ENCODE data around the gene CORO6. TPM values are rescaled to one million over a fixed set of nuclear protein-coding genes. Genes with fewer than 3 reads are reported as not detected.

CORO6 gene
- total and polyA plus RNA-seq, 4 donors: 8.0 to 21.4 (median 13.7) TPM

- peaks cover 32% of the 10 kb centered on the region for H3K36me3 ChIP-seq (ENCODE audit: control insufficient read depth, insufficient read depth, low read length)
- H3K4me3 ChIP-seq (ENCODE audit: low read depth, low read length): peak overlapping the region; percentile 31
- DNase-seq (ENCODE audit: low read depth in 4 of 6, low spot score in 6 of 6): peak in 3 of 6 donors; percentile 68 to 95 (median 89)
- peaks cover 50% of the 10 kb centered on the region for H3K27me3 ChIP-seq (ENCODE audit: control insufficient read depth, insufficient read depth, low read length)
- H3K27ac ChIP-seq (ENCODE audit: low read depth, low read length): peak overlapping the region; percentile 64
- no peaks in the 10 kb centered on the region for H3K9me3 ChIP-seq (ENCODE audit: control insufficient read depth, insufficient read depth, low read length)
- peaks cover 65% of the 10 kb centered on the region for H3K4me1 ChIP-seq (ENCODE audit: control insufficient read depth, insufficient read depth, low read length)
- 7% methylated on average over 74 of the region's 74 CpGs for WGBS (ENCODE audit: insufficient coverage)
These were observed 7.0 kb downstream of the CORO6 start for GRCh38 chr17:29615492-29616299.

GRCh38 chr17:29615048-29615385 is 7.7 kb downstream of the CORO6 start:
- Histone ChIP-seq H3K27me3 (ENCODE audit: control insufficient read depth, insufficient read depth, low read length) (peaks cover 46% of the 10 kb centered on the region), H3K9me3 (ENCODE audit: control insufficient read depth, insufficient read depth, low read length) (no peaks in the 10 kb centered on the region), H3K4me1 (ENCODE audit: control insufficient read depth, insufficient read depth, low read length) (peaks cover 65% of the 10 kb centered on the region), H3K27ac (ENCODE audit: low read depth, low read length) (peak overlapping the region; percentile 64), H3K36me3 (ENCODE audit: control insufficient read depth, insufficient read depth, low read length) (peaks cover 32% of the 10 kb centered on the region), H3K4me3 (ENCODE audit: low read depth, low read length) (peak overlapping the region; percentile 14)
- 32% methylated on average over 13 of the region's 15 CpGs for WGBS (ENCODE audit: insufficient coverage)
- peak in 2 of 6 donors; percentile 44 to 63 for DNase-seq (ENCODE audit: low read depth in 4 of 6, low spot score in 6 of 6)

- Histone ChIP-seq H3K4me3 (ENCODE audit: low read depth, low read length) (no peak overlapping the region), H3K27ac (ENCODE audit: low read depth, low read length) (peak overlapping the region; percentile 64), H3K36me3 (ENCODE audit: control insufficient read depth, insufficient read depth, low read length) (peaks cover 32% of the 10 kb centered on the region), H3K27me3 (ENCODE audit: control insufficient read depth, insufficient read depth, low read length) (peaks cover 42% of the 10 kb centered on the region), H3K9me3 (ENCODE audit: control insufficient read depth, insufficient read depth, low read length) (no peaks in the 10 kb centered on the region), H3K4me1 (ENCODE audit: control insufficient read depth, insufficient read depth, low read length) (peaks cover 65% of the 10 kb centered on the region)
- peak in 2 of 6 donors; percentile 29 to 54 for DNase-seq (ENCODE audit: low read depth in 4 of 6, low spot score in 6 of 6)
- 36% methylated on average over 5 of the region's 16 CpGs for WGBS (ENCODE audit: insufficient coverage)
These were observed 8.2 kb downstream of the CORO6 start for GRCh38 chr17:29614349-29615047.

GRCh38 chr17:29613856-29614255 is 8.9 kb downstream of the CORO6 start:
- H3K9me3 ChIP-seq (ENCODE audit: control insufficient read depth, insufficient read depth, low read length): no peaks in the 10 kb centered on the region
- H3K36me3 ChIP-seq (ENCODE audit: control insufficient read depth, insufficient read depth, low read length): peaks cover 38% of the 10 kb centered on the region
- WGBS (ENCODE audit: insufficient coverage): 40% methylated on average over 12 of the region's 13 CpGs
- H3K27me3 ChIP-seq (ENCODE audit: control insufficient read depth, insufficient read depth, low read length): peaks cover 36% of the 10 kb centered on the region
- H3K4me1 ChIP-seq (ENCODE audit: control insufficient read depth, insufficient read depth, low read length): peaks cover 60% of the 10 kb centered on the region
- H3K4me3 ChIP-seq (ENCODE audit: low read depth, low read length): peak overlapping the region; percentile 11
- DNase-seq (ENCODE audit: low read depth in 4 of 6, low spot score in 6 of 6): no peak
- H3K27ac ChIP-seq (ENCODE audit: low read depth, low read length): peak overlapping the region; percentile 64

GRCh38 chr17:29613352-29613837 is 9.3 kb downstream of the CORO6 start:
- no peak overlapping the region for H3K27ac ChIP-seq (ENCODE audit: low read depth, low read length)
- H3K4me3 ChIP-seq (ENCODE audit: low read depth, low read length): peak overlapping the region; percentile 11
- peaks cover 55% of the 10 kb centered on the region for H3K4me1 ChIP-seq (ENCODE audit: control insufficient read depth, insufficient read depth, low read length)
- peak in 4 of 6 donors; percentile 67 to 95 (median 82) for DNase-seq (ENCODE audit: low read depth in 4 of 6, low spot score in 6 of 6)
- WGBS (ENCODE audit: insufficient coverage): 7% methylated on average over 50 of the region's 50 CpGs
- peaks cover 31% of the 10 kb centered on the region for H3K27me3 ChIP-seq (ENCODE audit: control insufficient read depth, insufficient read depth, low read length)
- peaks cover 42% of the 10 kb centered on the region for H3K36me3 ChIP-seq (ENCODE audit: control insufficient read depth, insufficient read depth, low read length)
- H3K9me3 ChIP-seq (ENCODE audit: control insufficient read depth, insufficient read depth, low read length): no peaks in the 10 kb centered on the region

- peak overlapping the region; percentile 9 for H3K4me3 ChIP-seq (ENCODE audit: low read depth, low read length)
- H3K27ac ChIP-seq (ENCODE audit: low read depth, low read length): no peak overlapping the region
- peaks cover 48% of the 10 kb centered on the region for H3K4me1 ChIP-seq (ENCODE audit: control insufficient read depth, insufficient read depth, low read length)
- H3K9me3 ChIP-seq (ENCODE audit: control insufficient read depth, insufficient read depth, low read length): no peaks in the 10 kb centered on the region
- peaks cover 48% of the 10 kb centered on the region for H3K36me3 ChIP-seq (ENCODE audit: control insufficient read depth, insufficient read depth, low read length)
- WGBS (ENCODE audit: insufficient coverage): 43% methylated on average over 75 of the region's 85 CpGs
- no peak for DNase-seq (ENCODE audit: low read depth in 4 of 6, low spot score in 6 of 6)
- peaks cover 24% of the 10 kb centered on the region for H3K27me3 ChIP-seq (ENCODE audit: control insufficient read depth, insufficient read depth, low read length)
These were observed 10.1 kb downstream of the CORO6 start for GRCh38 chr17:29612404-29613280.

GRCh38 chr17:29612094-29612403 is 10.7 kb downstream of the CORO6 start:
- no peak for DNase-seq (ENCODE audit: low read depth in 4 of 6, low spot score in 6 of 6)
- no peaks in the 10 kb centered on the region for H3K9me3 ChIP-seq (ENCODE audit: control insufficient read depth, insufficient read depth, low read length)
- peaks cover 51% of the 10 kb centered on the region for H3K36me3 ChIP-seq (ENCODE audit: control insufficient read depth, insufficient read depth, low read length)
- peaks cover 18% of the 10 kb centered on the region for H3K27me3 ChIP-seq (ENCODE audit: control insufficient read depth, insufficient read depth, low read length)
- 96% methylated on average over 7 of the region's 12 CpGs for WGBS (ENCODE audit: insufficient coverage)
- H3K27ac ChIP-seq (ENCODE audit: low read depth, low read length): no peak overlapping the region
- peaks cover 42% of the 10 kb centered on the region for H3K4me1 ChIP-seq (ENCODE audit: control insufficient read depth, insufficient read depth, low read length)
- no peak overlapping the region for H3K4me3 ChIP-seq (ENCODE audit: low read depth, low read length)

- H3K36me3 ChIP-seq (ENCODE audit: control insufficient read depth, insufficient read depth, low read length): peaks cover 51% of the 10 kb centered on the region
These were observed 11.2 kb downstream of the CORO6 start for GRCh38 chr17:29611351-29612093.

GRCh38 chr17:29610395-29610794 is 12.3 kb downstream of the CORO6 start:
- Histone ChIP-seq H3K27ac (ENCODE audit: low read depth, low read length) (no peak overlapping the region), H3K36me3 (ENCODE audit: control insufficient read depth, insufficient read depth, low read length) (peaks cover 51% of the 10 kb centered on the region), H3K27me3 (ENCODE audit: control insufficient read depth, insufficient read depth, low read length) (peaks cover 3% of the 10 kb centered on the region), H3K9me3 (ENCODE audit: control insufficient read depth, insufficient read depth, low read length) (no peaks in the 10 kb centered on the region), H3K4me3 (ENCODE audit: low read depth, low read length) (no peak overlapping the region), H3K4me1 (ENCODE audit: control insufficient read depth, insufficient read depth, low read length) (peaks cover 25% of the 10 kb centered on the region)
- no peak for DNase-seq (ENCODE audit: low read depth in 4 of 6, low spot score in 6 of 6)
- WGBS (ENCODE audit: insufficient coverage): no CpG with 5 or more reads among the region's 3 CpGs

More at GRCh38 chr17:29611351-29612093, 11.2 kb downstream of the CORO6 start:
- Histone ChIP-seq H3K27me3 (ENCODE audit: control insufficient read depth, insufficient read depth, low read length) (peaks cover 13% of the 10 kb centered on the region), H3K27ac (ENCODE audit: low read depth, low read length) (no peak overlapping the region), H3K9me3 (ENCODE audit: control insufficient read depth, insufficient read depth, low read length) (no peaks in the 10 kb centered on the region), H3K4me3 (ENCODE audit: low read depth, low read length) (no peak overlapping the region), H3K4me1 (ENCODE audit: control insufficient read depth, insufficient read depth, low read length) (peaks cover 37% of the 10 kb centered on the region)
- 95% methylated on average over 6 of the region's 11 CpGs for WGBS (ENCODE audit: insufficient coverage)
- DNase-seq (ENCODE audit: low read depth in 4 of 6, low spot score in 6 of 6): no peak
